CD4-positive, alpha-beta T cell treated with Interleukin-2 at 100 ng/mL for 4 hours (primary cell): ENCODE data around the gene UBASH3B.

Source experiments
- DNase-seq: peaks from one replicate; pipeline ENCODE4 v3.0.0-alpha.2; 2020; ENCODE audit warnings: low spot score

The UBASH3B gene

GRCh38 chr11:122755409-122755808 lies 99.9 kb downstream of the UBASH3B start:
- DNase-seq, result no peak

GRCh38 chr11:122755941-122756340 lies 100.4 kb downstream of the UBASH3B start:
- no peak for DNase-seq

- peak; percentile 57 for DNase-seq
These were observed 100.9 kb downstream of the UBASH3B start for GRCh38 chr11:122756417-122756816.

- no peak for DNase-seq
These were observed 101.7 kb downstream of the UBASH3B start for GRCh38 chr11:122757201-122757600.

GRCh38 chr11:122758339-122758738 lies 102.8 kb downstream of the UBASH3B start:
- DNase-seq, result no peak

- no peak for DNase-seq
These were observed 103.5 kb downstream of the UBASH3B start for GRCh38 chr11:122758974-122759373.

- DNase-seq, result no peak
These were observed 107.6 kb downstream of the UBASH3B start for GRCh38 chr11:122763108-122763507.

- DNase-seq, result no peak
These were observed 109.0 kb downstream of the UBASH3B start for GRCh38 chr11:122764371-122765090.

- DNase-seq, result no peak
These were observed 110.1 kb downstream of the UBASH3B start for GRCh38 chr11:122765487-122766131.

GRCh38 chr11:122769126-122769780 lies 113.7 kb downstream of the UBASH3B start:
- no peak for DNase-seq

- DNase-seq, result no peak
These were observed 117.4 kb downstream of the UBASH3B start for GRCh38 chr11:122772945-122773344.

- no peak for DNase-seq
These were observed 118.3 kb downstream of the UBASH3B start for GRCh38 chr11:122773781-122774266.

- no peak for DNase-seq
These were observed 120.3 kb downstream of the UBASH3B start for GRCh38 chr11:122775675-122776271.

GRCh38 chr11:122776546-122776945 lies 121.0 kb downstream of the UBASH3B start:
- no peak for DNase-seq

GRCh38 chr11:122777343-122777742 lies 121.8 kb downstream of the UBASH3B start:
- DNase-seq, result no peak

- no peak for DNase-seq
These were observed 122.6 kb downstream of the UBASH3B start for GRCh38 chr11:122778148-122778547.

GRCh38 chr11:122779047-122779629 lies 123.6 kb downstream of the UBASH3B start:
- DNase-seq, result no peak

GRCh38 chr11:122780296-122780949 lies 124.9 kb downstream of the UBASH3B start:
- DNase-seq, result no peak

- peak; percentile 76 for DNase-seq
These were observed 126.1 kb downstream of the UBASH3B start for GRCh38 chr11:122781378-122782195.

GRCh38 chr11:122782222-122782621 lies 126.7 kb downstream of the UBASH3B start:
- no peak for DNase-seq
